D341Med (cell line): ENCODE results near the gene ALDH16A1.

Experiments used
- DNase-seq: peaks from one replicate; pipeline ENCODE4 v3.0.0; 2012; ENCODE audit warnings: low spot score

Gene ALDH16A1

DNA sequence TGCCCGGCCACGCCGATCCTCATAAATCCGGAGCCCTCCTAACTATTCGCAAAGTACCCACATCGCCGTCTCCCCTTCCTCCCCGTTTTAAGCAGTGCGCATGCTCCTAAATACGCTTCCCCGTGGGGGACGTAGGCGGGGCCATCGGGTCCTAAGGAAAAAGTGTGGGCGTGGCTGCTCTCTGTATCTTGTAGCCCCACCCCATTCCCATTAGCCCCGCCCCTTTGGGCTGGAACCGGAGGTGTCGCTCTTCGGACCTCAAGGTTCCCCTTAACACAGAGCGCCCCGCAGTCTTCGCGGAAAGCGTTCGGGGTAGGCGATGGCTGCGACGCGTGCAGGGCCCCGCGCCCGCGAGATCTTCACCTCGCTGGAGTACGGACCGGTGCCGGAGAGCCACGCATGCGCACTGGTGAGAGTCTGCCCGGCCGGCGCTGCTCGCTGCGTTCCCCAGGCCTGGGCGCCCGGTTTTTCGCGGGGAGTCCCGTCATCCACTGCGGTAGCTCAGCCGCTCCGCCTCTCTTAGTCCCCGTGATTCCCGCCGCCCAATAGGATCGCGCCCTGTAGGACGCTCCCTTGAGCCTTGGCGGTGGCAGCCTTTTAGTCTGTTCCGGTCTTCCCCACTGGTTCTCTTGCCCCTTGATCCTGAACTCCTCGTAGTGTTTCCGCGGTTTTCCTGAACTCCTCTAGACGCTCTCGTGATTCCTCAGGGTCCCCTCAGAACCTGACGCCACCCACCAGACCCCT, at the start of gene ALDH16A1:
Gene ALDH16A1 (plus strand): TSS at position 213 of the 744 bp plus-strand sequence. CDS start 107 bp downstream, at position 320.
- DNase-seq: peak; percentile 97

DNA sequence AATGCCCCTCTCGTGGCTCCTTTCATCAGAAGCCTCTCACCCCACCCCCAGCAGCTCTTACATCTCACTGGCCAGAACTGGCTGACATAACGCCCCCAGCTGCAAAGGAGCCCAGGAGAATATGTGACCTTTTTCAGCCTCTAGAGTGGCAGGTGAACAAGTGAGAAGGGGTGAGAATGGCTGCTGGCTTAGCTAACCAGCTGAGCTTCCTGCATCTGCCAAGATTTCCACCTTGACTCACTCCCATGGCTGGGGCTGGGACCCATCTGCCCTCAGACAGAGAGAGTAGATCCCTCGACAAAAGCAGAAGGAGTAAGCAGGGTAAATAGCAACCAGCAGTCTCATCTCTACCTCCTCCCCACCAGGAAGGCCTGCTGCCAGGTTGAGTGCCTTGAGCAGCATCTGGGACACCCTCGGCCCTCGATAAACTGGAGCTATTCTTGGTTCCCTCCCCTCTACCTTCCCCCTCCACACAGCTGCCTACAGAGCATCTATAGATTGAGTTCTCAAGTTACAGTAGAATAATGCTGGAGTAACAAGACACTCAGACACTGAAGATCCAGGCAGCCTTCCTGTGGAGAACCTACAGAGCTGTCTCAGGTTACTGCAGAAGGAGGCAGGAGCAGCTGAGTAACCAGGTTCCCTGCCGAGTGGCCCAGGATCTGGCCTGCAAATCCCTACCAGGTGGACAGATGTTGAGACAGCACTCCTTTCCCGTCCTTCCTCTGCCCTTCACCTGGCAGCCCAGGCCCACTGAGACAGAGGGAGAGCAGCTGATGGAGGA, 49.4 kb upstream of the ALDH16A1 start:
- DNase-seq: no peak

DNA sequence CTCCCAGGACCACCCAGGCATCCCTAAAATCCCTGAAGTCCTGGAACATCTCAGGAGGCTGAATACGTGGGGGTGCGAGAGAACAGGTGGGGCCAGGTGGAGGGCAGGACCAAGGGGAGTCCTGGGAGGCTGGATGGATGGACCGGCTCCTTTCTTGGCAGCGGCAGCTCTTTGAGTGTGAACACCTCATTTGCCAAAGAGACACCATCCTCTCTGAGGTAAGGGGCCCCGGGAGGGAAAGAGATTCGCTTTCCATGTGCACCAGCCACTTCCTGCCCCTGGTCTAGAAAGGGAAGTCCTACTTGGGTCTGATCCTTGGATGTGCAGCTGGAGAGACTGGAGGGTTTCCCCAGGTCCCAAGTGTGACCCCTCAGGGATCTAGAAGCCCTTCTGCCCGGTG, 45.9 kb upstream of the ALDH16A1 start:
- no peak for DNase-seq

DNA sequence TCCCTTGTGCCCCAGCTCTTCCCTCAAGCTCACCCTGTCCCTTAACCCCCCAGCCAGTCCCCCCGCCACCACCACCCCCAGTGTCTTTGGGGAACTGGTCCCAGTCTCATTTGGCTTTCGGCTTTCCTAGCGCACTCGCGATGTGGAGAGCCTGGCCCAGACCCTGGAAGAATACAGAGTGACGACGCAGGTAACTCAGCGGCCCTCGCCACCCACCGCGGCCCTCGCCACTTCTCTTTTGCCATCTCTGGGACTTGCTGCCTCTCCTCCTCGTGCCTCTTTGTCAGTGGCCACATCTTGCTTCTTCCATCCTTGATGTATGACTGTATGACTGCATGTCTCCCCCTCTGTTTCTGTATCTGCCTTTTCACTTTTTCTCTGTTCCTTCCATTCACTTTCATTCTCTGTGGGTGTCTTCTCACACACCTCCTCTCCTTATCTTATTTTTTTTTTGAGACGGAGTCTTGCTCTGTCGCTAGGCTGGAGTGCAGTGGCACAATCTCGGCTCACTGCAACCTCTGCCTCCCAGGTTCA, 45.5 kb upstream of the ALDH16A1 start:
- DNase-seq: no peak

DNA sequence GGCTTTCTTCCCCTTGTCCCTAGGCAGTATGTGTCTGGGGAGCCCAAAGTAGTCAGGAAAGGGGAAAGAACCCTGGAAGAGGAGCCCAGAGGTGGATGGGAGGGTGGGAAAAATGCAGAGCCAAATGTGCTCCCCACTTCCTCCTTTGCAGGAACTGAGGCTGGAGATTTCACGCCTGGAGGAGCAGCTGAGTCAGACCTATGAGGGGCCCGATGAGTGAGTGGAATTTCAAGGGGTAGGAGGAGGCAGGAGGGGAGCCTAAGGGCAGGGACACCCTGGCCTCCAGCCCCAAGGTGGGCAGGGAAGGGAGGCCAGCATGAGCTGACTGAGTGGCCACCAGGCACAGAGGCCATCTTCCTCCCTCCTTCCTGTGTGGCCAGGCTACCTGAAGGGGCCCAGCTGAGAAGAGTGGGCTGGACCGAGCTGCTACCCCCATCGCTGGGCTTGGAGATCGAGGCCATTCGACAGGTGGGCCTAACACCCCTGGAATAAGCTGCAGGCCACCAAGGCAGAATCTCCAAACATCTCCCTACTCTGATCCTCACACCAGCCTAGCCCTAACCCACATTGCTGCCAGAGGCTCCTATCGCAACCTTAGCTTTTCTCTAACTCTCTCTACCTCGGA, 44.1 kb upstream of the ALDH16A1 start:
- no peak for DNase-seq

DNA sequence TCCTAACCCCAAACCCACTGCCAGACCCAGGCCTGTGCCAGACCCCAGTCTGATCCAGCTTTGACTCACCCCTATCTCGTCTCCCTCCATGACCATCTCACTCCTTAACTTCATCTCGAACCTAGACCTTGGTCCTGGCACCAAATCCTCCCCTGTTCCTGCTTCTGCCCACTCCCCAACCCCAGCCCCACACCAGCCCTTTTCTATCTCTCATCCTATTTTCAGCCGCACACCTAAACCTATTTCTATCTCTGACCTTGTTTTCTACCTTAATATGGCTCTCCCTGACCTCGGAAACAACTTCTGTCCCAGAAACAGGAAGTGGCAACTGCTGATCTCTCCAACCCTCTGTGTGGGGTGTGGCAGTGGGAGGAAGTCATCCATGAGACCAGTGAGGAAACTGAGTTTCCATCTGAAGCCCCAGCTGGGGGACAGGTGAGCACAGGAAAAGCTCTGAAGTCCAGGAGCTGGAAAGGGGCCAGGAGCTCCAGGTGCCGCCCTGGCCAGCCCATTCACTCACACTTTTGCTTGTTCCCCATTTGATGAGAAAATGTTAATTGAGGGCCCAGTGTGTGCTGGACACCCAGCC, 43.5 kb upstream of the ALDH16A1 start:
- DNase-seq: no peak

DNA sequence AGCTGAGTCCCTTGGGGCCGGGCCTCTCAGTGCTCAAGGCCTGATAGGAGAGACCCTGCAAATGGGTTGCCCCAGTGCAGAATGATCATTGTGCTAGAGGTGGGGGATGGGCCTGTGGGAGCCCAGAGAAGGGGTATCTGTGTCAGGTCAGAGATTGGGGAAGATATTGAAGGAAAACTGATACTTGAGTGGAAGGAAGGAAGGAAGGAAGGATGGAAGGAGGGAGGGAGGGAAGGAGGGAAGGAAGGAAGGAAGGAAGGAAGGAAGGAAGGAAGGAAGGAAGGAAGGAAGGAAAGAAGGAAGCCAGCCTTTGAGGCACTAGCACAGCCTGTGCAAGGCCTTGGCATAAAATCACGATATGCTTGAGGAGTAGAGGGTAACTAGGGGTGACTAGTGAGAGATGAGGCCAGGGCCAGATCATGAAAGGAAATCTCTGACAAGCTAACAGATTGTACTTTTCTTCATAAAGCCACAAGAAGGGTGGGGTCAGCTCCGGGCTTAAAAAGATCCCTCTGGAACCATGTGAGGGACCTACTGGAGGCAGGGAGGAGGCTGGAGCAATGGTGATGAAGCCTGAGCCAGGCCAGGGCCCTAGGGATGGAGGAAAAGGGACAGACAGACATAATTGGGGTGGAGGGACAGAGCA, 41.2 kb upstream of the ALDH16A1 start:
- DNase-seq: no peak

DNA sequence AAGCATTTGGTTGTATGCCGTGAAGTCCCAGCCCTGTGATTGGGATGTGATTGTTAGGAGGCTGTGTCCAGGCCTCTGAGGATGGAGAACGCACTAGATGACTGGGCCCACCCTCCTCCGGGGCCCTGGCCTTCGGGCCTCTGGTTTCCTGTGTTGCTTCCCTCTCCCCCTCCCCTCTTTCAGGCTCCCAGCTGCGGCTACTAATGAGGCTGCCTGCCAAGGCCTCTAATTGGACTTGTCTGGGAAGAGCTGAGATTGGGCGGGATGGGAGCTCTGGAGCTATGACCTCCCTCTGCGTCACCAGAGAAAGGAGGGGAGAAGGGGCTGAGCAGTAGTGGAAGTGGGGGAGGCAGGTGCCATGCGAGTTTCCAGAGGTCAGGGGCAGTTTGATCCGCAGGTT, 39.7 kb upstream of the ALDH16A1 start:
- no peak for DNase-seq

DNA sequence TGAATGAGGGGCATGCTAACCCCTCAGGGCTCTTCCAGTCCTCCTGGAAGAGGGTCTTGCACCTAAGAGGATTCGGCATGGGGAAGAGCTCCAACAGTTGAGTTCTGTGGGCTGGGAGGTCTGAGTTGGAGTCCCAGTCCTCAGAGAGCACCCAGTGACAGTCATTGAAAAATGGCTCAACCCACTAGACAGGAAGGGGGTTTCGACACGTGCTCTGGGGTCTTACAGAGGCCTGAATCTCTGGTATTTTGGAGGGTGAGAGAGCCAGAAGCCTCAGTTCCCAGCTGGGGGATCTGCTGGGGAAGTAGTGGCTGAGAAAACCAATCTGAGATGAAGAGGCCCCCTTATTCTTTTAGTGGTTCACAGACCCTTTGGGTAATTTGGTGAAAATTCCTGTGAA, 38.8 kb upstream of the ALDH16A1 start:
- DNase-seq: no peak

DNA sequence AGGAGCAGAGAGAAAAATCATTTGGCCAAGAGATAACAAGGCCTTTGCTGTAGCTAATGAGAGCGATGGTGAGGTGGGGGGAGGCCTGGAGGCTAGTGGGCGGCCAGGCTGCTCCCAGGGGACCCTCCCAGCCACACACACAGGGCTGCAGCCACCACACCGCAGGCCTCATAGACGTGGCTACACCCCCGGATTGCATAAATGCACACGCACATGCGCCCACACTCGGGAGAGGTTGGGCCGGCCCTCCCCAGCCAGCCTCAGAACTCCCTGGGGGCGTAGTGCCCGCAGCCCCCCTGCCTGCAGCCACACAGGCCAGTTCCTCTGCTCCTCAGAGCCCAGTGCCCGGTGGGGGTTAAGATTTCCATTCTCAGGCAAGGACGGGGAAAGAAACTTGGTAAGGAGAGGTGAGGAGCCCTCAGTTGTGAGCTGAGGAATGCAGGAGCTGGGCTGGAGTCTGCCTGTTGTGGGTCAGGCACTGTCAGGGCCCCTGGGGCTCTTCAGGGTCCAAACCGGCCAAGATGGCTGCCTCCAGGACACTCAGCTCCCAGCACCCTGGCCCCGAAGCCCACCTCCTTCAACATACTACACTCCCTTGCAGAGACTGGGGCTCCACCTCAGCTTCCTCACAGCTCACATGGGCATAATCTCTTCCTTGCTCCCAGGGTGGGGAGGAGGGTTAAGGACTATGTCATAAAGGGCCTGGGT, 37.8 kb upstream of the ALDH16A1 start:
- DNase-seq: no peak

DNA sequence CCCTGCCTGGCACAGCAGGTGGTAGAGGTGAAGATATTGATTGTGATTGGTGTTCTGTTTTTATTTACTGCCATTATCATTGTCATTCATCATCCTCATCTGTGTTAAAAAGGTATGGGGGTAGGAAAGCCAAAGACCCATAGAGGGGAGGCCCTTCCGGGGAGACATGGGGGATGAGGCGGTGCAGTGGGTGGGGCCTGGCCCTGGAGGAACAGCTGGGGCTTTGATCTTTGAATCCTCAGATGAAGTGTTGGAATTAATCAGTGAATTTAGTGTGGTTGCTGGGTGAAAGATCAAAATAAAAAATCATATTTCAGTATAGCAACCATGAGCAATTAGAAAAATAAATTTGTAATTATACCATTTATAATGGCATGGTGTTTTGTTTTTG, 37.2 kb upstream of the ALDH16A1 start:
- no peak for DNase-seq

DNA sequence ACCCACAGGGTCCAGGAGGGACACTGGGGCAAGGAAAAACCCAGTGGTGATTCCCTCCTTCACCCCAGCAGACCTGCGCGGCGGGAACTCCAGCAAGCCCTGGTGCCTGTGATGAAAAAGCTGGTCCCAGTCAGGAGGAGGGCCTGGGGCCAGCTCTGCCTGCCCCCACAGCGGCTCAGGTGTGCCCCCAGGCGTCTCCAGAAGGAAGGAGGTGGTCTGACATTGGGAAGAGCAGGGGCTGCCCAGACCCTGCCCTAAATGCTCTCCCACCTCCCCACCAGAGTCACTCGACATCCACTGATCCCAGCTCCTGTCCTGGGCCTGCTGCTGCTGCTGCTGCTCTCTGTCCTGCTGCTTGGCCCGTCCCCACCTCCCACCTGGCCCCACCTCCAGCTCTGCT, 35.9 kb upstream of the ALDH16A1 start:
- DNase-seq: no peak

DNA sequence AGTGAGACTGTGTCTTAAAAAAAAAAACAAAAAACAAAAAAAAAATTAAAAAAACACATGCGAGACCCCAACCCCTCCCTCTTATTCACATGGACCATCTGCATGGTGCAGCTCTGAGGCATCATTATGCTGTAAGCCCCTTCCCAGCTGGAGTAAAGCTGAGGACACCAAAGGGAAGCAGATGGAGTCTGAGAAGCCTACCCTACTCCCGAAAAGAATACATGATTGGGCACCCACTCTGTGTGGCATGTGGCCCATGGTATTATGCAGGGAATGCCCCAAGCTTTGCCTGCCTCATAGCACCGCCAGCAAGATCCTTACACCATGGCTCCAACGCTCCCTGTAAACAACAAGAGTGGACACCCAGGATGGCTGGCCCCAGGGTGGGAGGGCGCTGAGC, 34.5 kb upstream of the ALDH16A1 start:
- no peak for DNase-seq

DNA sequence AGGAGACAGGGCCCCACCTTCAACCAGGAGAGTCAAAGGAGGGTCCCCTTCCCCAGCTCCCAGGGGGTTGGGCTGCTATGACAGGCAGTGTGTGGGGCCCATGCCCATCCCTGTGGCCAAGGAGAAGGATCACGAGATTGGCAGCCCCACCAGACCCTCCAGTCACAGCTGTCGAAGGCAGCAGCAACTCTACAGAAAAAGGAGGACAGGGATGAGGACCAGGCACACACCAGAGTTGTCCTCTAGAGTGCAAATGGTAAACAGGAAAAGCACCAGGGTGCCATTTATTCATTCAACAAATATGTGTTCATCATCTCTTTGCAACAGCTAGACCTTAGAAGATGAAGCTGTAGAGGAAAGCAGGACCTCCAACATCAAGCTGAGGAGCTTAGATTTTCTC, 33.9 kb upstream of the ALDH16A1 start:
- no peak for DNase-seq

DNA sequence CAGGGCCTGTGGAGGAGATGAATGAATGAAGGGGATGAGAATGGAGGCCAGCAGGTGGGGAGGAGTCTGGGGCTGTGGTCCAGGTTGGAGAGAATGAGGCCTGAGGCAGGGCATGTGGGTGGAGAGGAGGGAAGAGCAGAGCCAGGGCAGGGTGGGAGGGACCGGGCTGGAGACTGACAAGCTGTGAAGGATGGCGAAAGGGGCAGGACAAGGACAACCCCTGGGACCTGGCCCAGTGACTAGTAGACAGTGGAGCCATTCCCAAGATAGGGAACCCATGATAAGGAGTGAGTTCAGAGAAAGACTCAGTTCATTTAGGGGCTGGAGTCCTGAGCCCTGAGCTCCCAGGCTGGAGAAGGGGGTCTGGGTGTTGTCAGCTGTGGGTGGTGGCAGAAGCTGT, 32.8 kb upstream of the ALDH16A1 start:
- DNase-seq: no peak

DNA sequence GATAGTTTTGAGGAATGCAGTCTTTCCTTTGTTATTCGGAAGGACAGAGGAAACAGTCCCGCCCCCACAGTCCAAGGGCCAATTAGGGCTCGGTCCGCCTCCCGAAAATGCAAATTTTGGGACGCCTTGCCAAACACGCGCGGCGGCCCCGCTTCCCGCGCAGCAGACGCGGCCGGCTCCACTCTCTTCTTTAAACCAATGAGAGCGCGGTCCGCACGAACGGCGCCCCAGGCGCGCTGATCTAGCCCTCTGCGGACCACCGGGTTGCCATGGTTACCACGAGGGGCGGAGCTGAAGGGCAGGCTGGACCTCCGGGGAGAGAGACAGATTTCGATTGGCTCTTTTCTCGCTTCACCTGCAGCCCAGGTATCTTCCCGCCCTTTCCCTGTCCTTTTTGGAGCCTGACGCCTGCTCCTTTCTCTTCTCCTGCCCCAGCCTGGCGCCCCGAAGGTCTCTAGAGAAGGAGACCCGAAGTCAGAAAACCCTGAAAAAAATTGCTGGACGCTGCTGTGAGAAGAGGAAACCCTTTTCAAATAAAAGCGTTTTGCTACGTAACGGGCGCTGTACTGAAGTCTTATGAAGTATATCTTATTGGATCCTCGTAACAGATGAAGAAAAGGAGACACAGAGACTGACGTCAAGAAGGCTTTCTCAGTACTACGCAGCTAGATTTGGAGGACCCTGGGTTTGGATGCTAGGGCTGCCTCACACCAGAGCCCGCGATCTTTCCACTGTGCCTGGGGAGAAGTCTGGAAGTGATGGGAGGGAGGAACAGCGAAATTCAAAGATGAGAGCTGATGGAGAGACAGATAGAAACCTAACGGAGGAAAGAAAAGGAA, 31.8 kb upstream of the ALDH16A1 start:
- DNase-seq: peak; percentile 94

DNA sequence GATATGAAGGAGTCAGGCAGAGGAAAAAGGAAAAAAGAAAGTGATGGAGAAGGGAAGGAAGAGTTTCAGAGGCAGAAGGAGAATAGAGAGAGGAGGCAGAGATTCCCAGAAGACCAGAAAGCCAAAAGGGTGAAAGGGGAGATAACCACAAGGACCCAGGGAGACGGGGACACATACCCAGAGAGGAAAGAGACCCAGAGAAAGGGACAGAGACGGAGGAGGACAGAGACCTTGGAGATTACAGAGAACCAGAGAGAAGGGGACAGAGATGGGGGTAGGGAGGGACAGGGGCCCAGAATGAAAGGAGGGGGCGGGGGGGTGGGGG, 31.2 kb upstream of the ALDH16A1 start:
- no peak for DNase-seq

DNA sequence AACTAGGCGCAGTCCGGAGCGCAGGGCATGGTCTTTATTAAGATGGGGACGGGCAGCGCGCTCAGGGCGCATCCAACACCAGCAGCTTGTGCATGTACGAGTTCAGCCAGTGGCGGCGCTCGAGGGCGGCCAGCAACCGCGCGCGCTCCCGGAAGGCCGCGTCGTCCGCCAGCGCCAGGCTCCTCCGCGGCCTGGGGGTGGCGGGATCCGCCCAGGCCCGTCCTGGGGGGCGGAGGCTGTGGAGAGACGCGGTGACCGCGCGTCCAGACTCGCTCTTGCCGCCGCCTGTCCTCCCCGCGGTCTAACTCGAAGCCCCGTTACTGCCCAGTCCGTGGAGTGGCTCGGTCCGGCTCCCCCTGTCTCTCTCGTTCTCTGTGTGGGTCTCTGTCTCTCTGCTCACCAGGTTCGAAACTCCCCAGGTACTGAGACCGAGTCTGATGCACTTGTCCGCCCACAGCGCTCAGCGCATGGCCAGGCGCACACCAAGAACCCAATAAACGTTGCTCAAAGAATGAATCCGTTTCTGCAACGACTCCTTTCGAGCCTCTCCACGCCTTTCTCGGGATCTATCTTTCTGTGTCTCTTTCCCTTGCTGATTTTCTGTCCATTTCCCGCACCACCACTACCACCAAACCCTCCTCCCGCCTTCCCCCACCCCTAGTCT, 30.5 kb upstream of the ALDH16A1 start:
- peak; percentile 71 for DNase-seq

DNA sequence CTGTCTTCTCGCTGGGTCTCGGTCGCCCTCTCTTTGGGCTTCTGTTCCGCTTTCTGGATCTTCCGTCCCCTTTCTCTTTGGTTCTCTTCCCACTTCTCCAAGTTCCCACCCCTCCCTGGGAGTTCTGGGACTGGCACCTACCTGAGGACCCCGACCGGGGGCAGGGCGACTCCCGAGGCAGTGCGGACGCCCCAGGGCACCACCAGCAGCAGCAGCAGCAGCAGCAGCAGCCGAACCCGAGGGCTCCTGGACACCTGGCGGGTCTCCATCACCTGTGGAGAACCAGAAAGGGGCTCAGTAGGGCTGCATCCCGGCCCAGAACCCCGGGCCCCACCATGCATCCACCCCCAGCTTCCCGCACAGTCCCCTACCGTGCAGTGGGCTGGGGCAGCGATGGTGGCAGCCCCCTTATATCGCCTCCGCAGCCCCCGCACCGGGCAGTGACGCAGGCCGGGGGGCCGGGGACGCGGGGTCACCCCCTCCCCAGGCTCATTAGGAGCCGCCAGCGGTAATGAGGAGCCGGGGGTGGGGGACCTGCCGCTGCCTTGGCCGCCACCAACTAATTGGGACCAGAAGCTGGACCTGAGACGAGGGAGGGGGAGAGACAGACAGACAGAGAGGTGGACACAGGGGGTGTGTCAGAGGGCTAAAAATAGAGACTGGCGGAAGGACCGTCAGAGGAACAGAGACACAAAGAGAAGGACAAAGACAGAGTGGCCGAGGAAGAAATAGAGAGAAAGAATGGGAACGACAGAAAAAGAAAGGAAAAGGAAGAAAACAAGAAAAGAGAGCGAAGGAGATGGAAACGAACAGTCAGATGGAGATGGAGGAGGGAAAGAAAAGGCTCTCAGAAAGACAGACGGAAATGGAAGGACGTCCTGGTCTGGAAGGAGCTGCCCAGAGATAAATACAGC, 29.7 kb upstream of the ALDH16A1 start, which contains the start of gene PTH2:
Gene PTH2 (minus strand): TSS at position 371 of the 914 bp plus-strand sequence. CDS start 102 bp downstream, at position 269.
- no peak for DNase-seq
